ENCODE data around the gene PRSS16. TPM values are rescaled to one million over a fixed set of nuclear protein-coding genes. Genes with fewer than 3 reads are reported as not detected.

Gene PRSS16
- total and polyA plus RNA-seq, 9 of the 15 experiments (the other 6 are each of a cell fraction or from before 2014, with no cell fraction given), result 4.5 to 21.3 (median 12.1) TPM

DNA sequence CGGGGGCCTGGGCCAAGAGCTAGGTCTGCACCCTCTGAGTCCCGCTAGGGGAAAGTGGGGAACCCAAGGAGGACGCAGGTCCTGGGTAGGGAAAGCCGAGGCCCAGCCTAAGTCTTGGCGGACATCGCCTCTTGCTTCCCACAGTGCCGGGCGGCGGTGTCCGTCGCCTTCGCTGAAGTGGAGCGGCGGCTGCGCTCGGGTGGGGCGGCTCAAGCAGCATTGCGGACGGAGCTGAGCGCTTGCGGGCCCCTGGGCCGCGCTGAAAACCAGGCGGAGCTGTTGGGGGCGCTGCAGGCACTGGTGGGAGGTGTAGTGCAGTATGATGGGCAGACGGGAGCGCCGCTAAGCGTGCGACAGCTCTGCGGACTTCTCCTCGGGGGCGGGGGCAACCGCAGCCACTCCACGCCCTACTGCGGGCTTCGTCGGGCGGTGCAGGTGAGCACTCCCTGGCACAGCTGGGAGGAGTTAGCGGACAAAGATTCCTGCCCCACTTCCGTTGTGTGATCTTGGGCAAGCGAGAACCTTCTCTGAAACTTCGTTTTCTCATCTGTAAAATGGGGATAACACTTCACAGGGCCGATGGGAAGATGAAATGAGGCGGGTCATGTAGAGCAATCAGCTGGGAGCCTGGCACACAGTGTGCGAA lies 4.2 kb downstream of the PRSS16 start (continued):
- TF ChIP-seq ZNF639 (CRISPR knock-in tag; conservative IDR thresholded peaks at IDR 0.05 in 1 of 2, IDR thresholded peaks at IDR 0.05 in 1 of 2) (peak in 1 of 2 experiments; percentile 82; a peak in 2 of 4 replicates), MNT (conservative IDR thresholded peaks at IDR 0.05) (peak; percentile 8 to 49; a peak in 2 of 4 replicates), KDM5B (IDR thresholded peaks at IDR 0.05; ENCODE audit: insufficient replicate concordance, low read depth, low read length) (peak; percentile 43), ZFPM2 (CRISPR knock-in tag; IDR thresholded peaks at IDR 0.05) (0 out of 2 replicates have a peak, but pooled peaks have one; percentile 1), SP2 (IDR thresholded peaks at IDR 0.05; ENCODE audit: extremely low read depth, low read depth, low read length, poor library complexity, severe bottlenecking) (peak; percentile 58), SREBF2 (CRISPR knock-in tag; IDR thresholded peaks at IDR 0.05) (0 out of 2 replicates have a peak, but pooled peaks have one; percentile 74), GTF2A2 (tag; IDR thresholded peaks at IDR 0.05) (no peak), XRCC5 (IDR thresholded peaks at IDR 0.05; ENCODE audit: low read depth, low read length) (peak; percentile 56; the same call in 1 of the 2 replicates), KAT2B (IDR thresholded peaks at IDR 0.05; ENCODE audit: low read depth, low read length) (peak; percentile 81), ZNF766 (CRISPR knock-in tag; conservative IDR thresholded peaks at IDR 0.05) (no peak; the same call in 1 of the 2 replicates), ETV1 (tag; conservative IDR thresholded peaks at IDR 0.05; ENCODE audit: low read depth) (peak; percentile 78), NCOA1 (IDR thresholded peaks at IDR 0.05; ENCODE audit: low read depth) (peak; percentile 40; the same call in 1 of the 2 replicates), LCOR (CRISPR knock-in tag; IDR thresholded peaks at IDR 0.05) (peak; percentile 28; the same call in 1 of the 2 replicates), POLR2G (IDR thresholded peaks at IDR 0.05; ENCODE audit: low read depth, low read length) (peak; percentile 91)
- TF ChIP-seq, protein P1, sequence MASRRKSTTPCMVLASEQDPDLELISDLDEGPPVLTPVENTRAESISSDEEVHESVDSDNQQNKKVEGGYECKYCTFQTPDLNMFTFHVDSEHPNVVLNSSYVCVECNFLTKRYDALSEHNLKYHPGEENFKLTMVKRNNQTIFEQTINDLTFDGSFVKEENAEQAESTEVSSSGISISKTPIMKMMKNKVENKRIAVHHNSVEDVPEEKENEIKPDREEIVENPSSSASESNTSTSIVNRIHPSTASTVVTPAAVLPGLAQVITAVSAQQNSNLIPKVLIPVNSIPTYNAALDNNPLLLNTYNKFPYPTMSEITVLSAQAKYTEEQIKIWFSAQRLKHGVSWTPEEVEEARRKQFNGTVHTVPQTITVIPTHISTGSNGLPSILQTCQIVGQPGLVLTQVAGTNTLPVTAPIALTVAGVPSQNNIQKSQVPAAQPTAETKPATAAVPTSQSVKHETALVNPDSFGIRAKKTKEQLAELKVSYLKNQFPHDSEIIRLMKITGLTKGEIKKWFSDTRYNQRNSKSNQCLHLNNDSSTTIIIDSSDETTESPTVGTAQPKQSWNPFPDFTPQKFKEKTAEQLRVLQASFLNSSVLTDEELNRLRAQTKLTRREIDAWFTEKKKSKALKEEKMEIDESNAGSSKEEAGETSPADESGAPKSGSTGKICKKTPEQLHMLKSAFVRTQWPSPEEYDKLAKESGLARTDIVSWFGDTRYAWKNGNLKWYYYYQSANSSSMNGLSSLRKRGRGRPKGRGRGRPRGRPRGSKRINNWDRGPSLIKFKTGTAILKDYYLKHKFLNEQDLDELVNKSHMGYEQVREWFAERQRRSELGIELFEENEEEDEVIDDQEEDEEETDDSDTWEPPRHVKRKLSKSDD (conservative IDR thresholded peaks at IDR 0.05; ENCODE audit: low read length), result peak; percentile 44; the same call in 1 of the 2 replicates

Measured in K562 (cell line).